H1 (cell line): Measurements from ENCODE around the gene AFF2. TPM values are rescaled to one million over a fixed set of nuclear protein-coding genes. Genes with fewer than 3 reads are reported as not detected.

Experiments
- ASH2L ChIP-seq: fragments of 200-600, 300-600 bp; sonication (generic); IDR thresholded peaks from one replicate; pipeline ENCODE4 v1.7.1; 2017; ENCODE audit warnings: low read length
- CHD2 ChIP-seq: IDR thresholded peaks from 2 replicates; pipeline ENCODE4 v1.6.1; 2012; ENCODE audit warnings: low read length, improper control_type of control experiment
- SUZ12 ChIP-seq: fragments of 200-600 bp; sonication (generic); IDR thresholded peaks from 2 replicates; pipeline ENCODE4 v1.6.1; 2012; ENCODE audit warnings: mild to moderate bottlenecking, inconsistent platforms, low read length, moderate library complexity, mixed read lengths
- TAF1 ChIP-seq: IDR thresholded peaks from 2 replicates; pipeline ENCODE4 v1.6.1; 2011; ENCODE audit warnings: mild to moderate bottlenecking, low read depth, low read length
- polyA plus RNA-seq, 7 experiments: library from polyadenylated mRNA; depleted of rRNA in 3 of 7; stranded (reverse) in 5 of 7; unstranded in 2 of 7; fragments of >200 nt in 5 of 7; fragments of 200-250 nt in 2 of 7; gene quantifications; 1 replicate in 5 of 7; 2 replicates in 1 of 7; 4 replicates in 1 of 7; pipeline versions ENCODE4 v1.2.1 to v1.2.3, GENCODE V29; 2011 to 2013; ENCODE audit warnings: missing spikeins in 2 of 7, mixed read lengths in 2 of 7
- total RNA-seq: library from RNA; stranded (reverse); fragmentation: NEBNext Ultra II Directional; extraction: Animal tissue kit (Norgen Biotek cat#: 25700); gene quantifications from 2 replicates; pipeline ENCODE4 v1.2.1, GENCODE V29; 2021

Gene AFF2
- total and polyA plus RNA-seq, 2 of the 8 experiments (the other 6 are each of a cell fraction or from before 2014, with no cell fraction given), result 2.0 to 7.3 TPM

- TF ChIP-seq ASH2L (no peak), CHD2 (no peak), SUZ12 (no peak), TAF1 (no peak)
Observed at GRCh38 chrX:148664171-148664570, 163.8 kb downstream of the AFF2 start (continued).
